K562 (cell line): ENCODE results near the gene MUC16. TPM values are rescaled to one million over a fixed set of nuclear protein-coding genes. Genes with fewer than 3 reads are reported as not detected.
A peak's percentile ranks its signal among the peaks of the same experiment; 100 is the strongest.

ENCODE experiments used
- ATAC-seq: fragments of 200-7000 bp; cut with Tn5 transposase; 3 replicates; pipeline ENCODE4 v1.9.1; 2020; ENCODE audit warnings: moderate library complexity
- BruUV-seq: library from RNA; stranded (reverse); fragments of 400-500 nt; replicated peaks from 2 replicates; lab custom pipeline; 2021; lab: Mats Ljungman, UMichigan
- CTCF ChIA-PET: fragments of 300-600 bp; formaldehyde crosslinking; extraction: SDS; loops from one replicate; lab custom pipeline; 2021; ENCODE audit warnings: low intra/inter-chr PET ratio; lab: Yijun Ruan, JAX
- POLR2A ChIA-PET: fragments of 300-600, 350-650 bp; sonication (Branson Sonifier 250); formaldehyde crosslinking; extraction: SDS; loops from one replicate; lab custom pipeline; 2021; ENCODE audit warnings: antibody characterized with exemption, inconsistent platforms; lab: Yijun Ruan, JAX
- DNase-seq, 4 experiments: peaks; one replicate each; pipeline versions ENCODE4 v3.0.0 to v3.0.0-alpha.2; 2011 to 2018; ENCODE audit warnings: low spot score in 3 of 4, mixed read lengths in 3 of 4; ENCODE audit errors: extremely low read depth in 1 of 4
- FAIRE-seq: peaks from 2 replicates; lab custom pipeline; 2011; peaks lifted over from hg19 to GRCh38; lab: Jason Lieb, UNC
- H2AFZ ChIP-seq: 2 replicates; pipeline ENCODE4 v1.6.0; 2011; ENCODE audit warnings: low read depth, low read length, control low read depth, inconsistent platforms
- H3K27ac ChIP-seq: fragments of 200-600 bp; 3 replicates; pipeline ENCODE4 v1.8.0; 2011; ENCODE audit warnings: low read depth, mild to moderate bottlenecking, control low read depth, inconsistent platforms, low read length, moderate library complexity, mixed read lengths; ENCODE audit errors: extremely low read depth
- H3K27me3 ChIP-seq, 2 experiments: fragments of 300-600 bp in 1 of 2; 2 replicates in 1 of 2; 3 replicates in 1 of 2; pipeline versions ENCODE4 v1.6.0 to v1.8.0; 2011; ENCODE audit warnings: inconsistent platforms in 2 of 2, low read length in 2 of 2, mild to moderate bottlenecking in 1 of 2, mixed read lengths in 1 of 2, moderate library complexity in 1 of 2; ENCODE audit not compliant: control insufficient read depth in 2 of 2, insufficient read depth in 2 of 2
- H3K36me3 ChIP-seq: fragments of 300-600 bp; 3 replicates; pipeline ENCODE4 v1.8.0; 2011; ENCODE audit warnings: mild to moderate bottlenecking, low read length, inconsistent platforms; ENCODE audit not compliant: control insufficient read depth, insufficient read depth
- H3K4me1 ChIP-seq, 2 experiments: fragments of 200-600 bp in 1 of 2; replicated peaks in 1 of 2; 2 replicates in 1 of 2; 3 replicates in 1 of 2; pipeline versions ENCODE4 v1.5.1 to v1.8.0; 2011; ENCODE audit warnings: inconsistent platforms in 2 of 2, low read length in 2 of 2, mild to moderate bottlenecking in 1 of 2, mixed read lengths in 1 of 2, moderate library complexity in 1 of 2; ENCODE audit not compliant: control insufficient read depth in 2 of 2, insufficient read depth in 2 of 2
- H3K4me2 ChIP-seq: 2 replicates; pipeline ENCODE4 v1.6.1; 2011; ENCODE audit warnings: low read length, control low read depth, inconsistent platforms, mixed read lengths; ENCODE audit not compliant: insufficient read depth
- H3K4me3 ChIP-seq: fragments of 200-600 bp; sonication (generic), shearing (Covaris generic); 2 replicates; pipeline ENCODE4 v1.5.1; 2016; ENCODE audit warnings: control low read depth, inconsistent platforms
- H3K79me2 ChIP-seq: fragments of 200-600 bp; 3 replicates; pipeline ENCODE4 v1.8.0; 2011; ENCODE audit warnings: low read length, inconsistent platforms; ENCODE audit not compliant: control insufficient read depth, insufficient read depth
- H3K9ac ChIP-seq, 2 experiments: 2 replicates each; pipeline versions ENCODE4 v1.6.0 to v1.6.1; 2011; ENCODE audit warnings: low read depth in 2 of 2, low read length in 2 of 2, control low read depth in 1 of 2, inconsistent platforms in 1 of 2, mild to moderate bottlenecking in 1 of 2, mixed read lengths in 1 of 2; ENCODE audit not compliant: insufficient read depth in 1 of 2
- H3K9me1 ChIP-seq: one replicate; pipeline ENCODE4 v1.6.0; 2011; ENCODE audit warnings: inconsistent platforms, mild to moderate bottlenecking, low read length, moderate library complexity; ENCODE audit not compliant: control insufficient read depth, insufficient read depth
- H3K9me3 ChIP-seq: replicated peaks from 2 replicates; pipeline ENCODE4 v1.5.1; 2011; ENCODE audit warnings: low read depth, low read length, inconsistent platforms; ENCODE audit not compliant: control insufficient read depth, insufficient read depth
- H4K20me1 ChIP-seq: replicated peaks from 2 replicates; pipeline ENCODE4 v1.6.1; 2011; ENCODE audit warnings: low read length, inconsistent platforms, mixed read lengths; ENCODE audit not compliant: control insufficient read depth, insufficient read depth
- AFF1 ChIP-seq, 2 experiments: fragments of 450-650 bp; IDR thresholded peaks; 2 replicates each; pipeline ENCODE4 v1.6.1; 2018; ENCODE audit warnings: mild to moderate bottlenecking in 2 of 2, low read depth in 1 of 2; ENCODE audit not compliant: partially characterized antibody in 2 of 2
- EHMT2 ChIP-seq: fragments of 450-650 bp; IDR thresholded peaks from 2 replicates; pipeline ENCODE4 v1.6.1; 2018; ENCODE audit warnings: antibody characterized with exemption
- MCM3 ChIP-seq: fragments of 450-650 bp; IDR thresholded peaks from 2 replicates; pipeline ENCODE4 v1.6.1; 2016
- MIER1 ChIP-seq: fragments of 450-650 bp; IDR thresholded peaks from 2 replicates; pipeline ENCODE4 v1.6.1; 2016; ENCODE audit warnings: antibody characterized with exemption, mild to moderate bottlenecking, low read depth
- REST ChIP-seq, 2 experiments: fragments of 450-650 bp; formaldehyde crosslinking in 1 of 2; IDR thresholded peaks; 2 replicates each; pipeline versions ENCODE4 v1.4.0 to v1.6.1; 2014 to 2020; ENCODE audit warnings: mild to moderate bottlenecking in 2 of 2, borderline replicate concordance in 1 of 2, low read depth in 1 of 2
- ZNF436 ChIP-seq: fragments of 250-450, 450-650 bp; sonication (Bioruptor Pico); formaldehyde crosslinking; IDR thresholded peaks from 2 replicates; pipeline ENCODE4 v1.7.0; 2020; ENCODE audit warnings: mild to moderate bottlenecking
- ZNF766 ChIP-seq: fragments of 200-800 bp; sonication (Bioruptor generic); conservative IDR thresholded peaks from 2 replicates; pipeline ENCODE4 v1.6.1; 2016; ENCODE audit warnings: missing genetic modification characterization, missing compliant biosample characterization
- WGBS: fragments of 100-300 bp; shearing (Covaris generic); methylation state at CpG from one replicate; pipeline ENCODE4 v1.1.6; 2016; ENCODE audit warnings: low coverage, mixed read lengths; ENCODE audit not compliant: insufficient coverage; ENCODE audit errors: missing lambda C conversion rate; 5-methylcytosine and 5-hydroxymethylcytosine counted together
- in situ Hi-C: fragments of 300-500 bp; cut with MboI; formaldehyde crosslinking; loops from 4 replicates; pipeline ENCODE4 v1.15.0; 2018; ENCODE audit warnings: inconsistent platforms, mixed read lengths
- intact Hi-C: fragments of 100-400 bp; cut with micrococcal nuclease; formaldehyde crosslinking; loops from 2 replicates; pipeline ENCODE4 v1.14.2; 2022
- polyA plus RNA-seq, 8 experiments: library from polyadenylated mRNA; depleted of rRNA in 4 of 8; stranded (reverse) in 5 of 8; unstranded in 3 of 8; fragments of >200 nt; fragmentation: Nextera tagmentation in 2 of 8; fragmentation: Illumina TruSeq in 1 of 8; extraction: Ambion mirVana in 2 of 8; extraction: Trizol in 1 of 8; gene quantifications; 2 replicates each; pipeline versions ENCODE4 v1.2.1 to v1.2.3, GENCODE V29; 2011 to 2014; ENCODE audit warnings: inconsistent platforms in 1 of 8, missing spikeins in 1 of 8
- total RNA-seq, 7 experiments: library from RNA; depleted of rRNA in 6 of 7; stranded (reverse); fragments of >200 nt in 6 of 7; fragmentation: Illumina TruSeq in 2 of 7; extraction: Trizol in 2 of 7; gene quantifications; 2 replicates each; pipeline versions ENCODE4 v1.2.1 to v1.2.3, GENCODE V29; 2011 to 2021; ENCODE audit warnings: low replicate concordance in 1 of 7

MUC16 gene
- total and polyA plus RNA-seq, 9 of the 15 experiments (the other 6 are each of a cell fraction or from before 2014, with no cell fraction given), result not detected

- DNase-seq, result peak; percentile 32 to 46 (median 40)
- Histone ChIP-seq H3K4me2 (no peak overlapping the region), H2AFZ (no peak overlapping the region), H3K36me3 (no peaks in the 10 kb centered on the region), H3K79me2 (no peaks in the 10 kb centered on the region; the same call in 2 of the 3 replicates), H3K9ac (no peak overlapping the region), H3K9me3 (no peaks in the 10 kb centered on the region), H3K27ac (no peak overlapping the region), H3K27me3 (no peaks in the 10 kb centered on the region), H4K20me1 (peaks cover 5% of the 10 kb centered on the region; the same call in 1 of the 2 replicates), H3K4me3 (no peak overlapping the region), H3K9me1 (no peaks in the 10 kb centered on the region), H3K4me1 (no peaks in the 10 kb centered on the region)
- FAIRE-seq, result peak; percentile 86
- ATAC-seq, result peak; percentile 61; the same call in 2 of the 3 replicates
- POLR2A ChIA-PET, result no interaction called here
- in situ Hi-C loops (no loop called here), intact Hi-C loops (no loop called here)
- BruUV-seq, result no TSS peak
- 5% methylated on average over 5 of the region's 5 CpGs for WGBS
- CTCF ChIA-PET, result interaction anchor here (0.6 kb wide), 1 partner anchor 11 kb away, joined by 3 read pairs; no protein-coding TSS in a partner anchor
- TF ChIP-seq ZNF436, result no peak
- TF ChIP-seq EHMT2, result peak; percentile 97
- peak; percentile 91 for TF ChIP-seq MIER1
- TF ChIP-seq MCM3, result no peak
- peak; percentile 98 for TF ChIP-seq REST (IDR thresholded peaks at IDR 0.05; ENCODE audit: borderline replicate concordance)
- peak; percentile 93 for TF ChIP-seq REST (CRISPR knock-in tag; IDR thresholded peaks at IDR 0.05; ENCODE audit: low read depth)
- TF ChIP-seq AFF1 (IDR thresholded peaks at IDR 0.05; ENCODE audit: low read depth in 1 of 2, partially characterized antibody in 2 of 2), result peak in 1 of 2 experiments; percentile 28
- peak; percentile 54; the same call in 1 of the 2 replicates for TF ChIP-seq ZNF766 (CRISPR knock-in tag)
These were observed 36.6 kb downstream of the MUC16 start for GRCh38 chr19:8973501-8974091.
